DOHH2 (cell line): ENCODE measurements around the gene CLCN2.

Experiments used
- H3F3A ChIP-seq: fragments of 200-600 bp; sonication (generic), shearing (Covaris generic); 2 replicates; pipeline ENCODE4 v1.6.0; 2016; ENCODE audit warnings: antibody characterized with exemption, mild to moderate bottlenecking; ENCODE audit not compliant: control insufficient read depth, insufficient read depth
- H3K27ac ChIP-seq: fragments of 200-600 bp; sonication (generic); 2 replicates; pipeline ENCODE4 v1.5.1; 2014; ENCODE audit warnings: low read depth, mild to moderate bottlenecking, low read length, moderate library complexity
- H3K27me3 ChIP-seq: fragments of 200-600 bp; sonication (generic); 2 replicates; pipeline ENCODE4 v1.6.1; 2014; ENCODE audit warnings: mild to moderate bottlenecking, low read length, mixed read lengths; ENCODE audit not compliant: control insufficient read depth
- H3K36me3 ChIP-seq: fragments of 200-600 bp; sonication (generic); 2 replicates; pipeline ENCODE4 v1.6.1; 2014; ENCODE audit warnings: mild to moderate bottlenecking, low read length, moderate library complexity, mixed read lengths; ENCODE audit not compliant: control insufficient read depth
- H3K4me1 ChIP-seq: fragments of 200-600 bp; sonication (generic); 2 replicates; pipeline ENCODE4 v1.6.1; 2014; ENCODE audit warnings: mild to moderate bottlenecking, low read length, mixed read lengths; ENCODE audit not compliant: control insufficient read depth
- H3K4me2 ChIP-seq: fragments of 200-600 bp; sonication (generic); 2 replicates; pipeline ENCODE4 v1.6.0; 2014; ENCODE audit warnings: mild to moderate bottlenecking, low read length, moderate library complexity
- H3K4me3 ChIP-seq: fragments of 200-600 bp; sonication (generic); 2 replicates; pipeline ENCODE4 v1.5.1; 2014; ENCODE audit warnings: mild to moderate bottlenecking, low read length, mixed read lengths
- H3K79me2 ChIP-seq: fragments of 200-600 bp; sonication (generic); 2 replicates; pipeline ENCODE4 v1.6.1; 2014; ENCODE audit warnings: mild to moderate bottlenecking, low read length, mixed read lengths; ENCODE audit not compliant: control insufficient read depth
- H3K9me2 ChIP-seq: fragments of 200-600 bp; sonication (generic); replicated peaks from 2 replicates; pipeline ENCODE4 v1.6.1; 2014; ENCODE audit warnings: mild to moderate bottlenecking, low read length, mixed read lengths; ENCODE audit not compliant: control insufficient read depth
- H3K9me3 ChIP-seq: fragments of 200-600 bp; sonication (generic); 2 replicates; pipeline ENCODE4 v1.6.1; 2014; ENCODE audit warnings: antibody characterized with exemption, low read length, mixed read lengths; ENCODE audit not compliant: control insufficient read depth, insufficient read depth
- H4K20me1 ChIP-seq: fragments of 200-600 bp; sonication (generic); 2 replicates; pipeline ENCODE4 v1.6.0; 2014; ENCODE audit warnings: low read depth, mild to moderate bottlenecking, antibody characterized with exemption, low read length, moderate library complexity; ENCODE audit not compliant: control insufficient read depth, insufficient read depth
- EZH2phosphoT487 ChIP-seq: fragments of 200-600 bp; sonication (generic); IDR thresholded peaks from 2 replicates; pipeline ENCODE4 v1.6.1; 2017; ENCODE audit warnings: borderline replicate concordance, mild to moderate bottlenecking, antibody characterized with exemption, low read length, moderate library complexity, mixed read lengths
- TF ChIP-seq, protein P1 (sequence below): fragments of 200-600 bp; sonication (generic); IDR thresholded peaks from one replicate; pipeline ENCODE4 v1.5.1; 2014; ENCODE audit warnings: antibody characterized with exemption, mild to moderate bottlenecking, low read depth, low read length; ENCODE audit not compliant: poor library complexity, severe bottlenecking

Gene CLCN2

DNA sequence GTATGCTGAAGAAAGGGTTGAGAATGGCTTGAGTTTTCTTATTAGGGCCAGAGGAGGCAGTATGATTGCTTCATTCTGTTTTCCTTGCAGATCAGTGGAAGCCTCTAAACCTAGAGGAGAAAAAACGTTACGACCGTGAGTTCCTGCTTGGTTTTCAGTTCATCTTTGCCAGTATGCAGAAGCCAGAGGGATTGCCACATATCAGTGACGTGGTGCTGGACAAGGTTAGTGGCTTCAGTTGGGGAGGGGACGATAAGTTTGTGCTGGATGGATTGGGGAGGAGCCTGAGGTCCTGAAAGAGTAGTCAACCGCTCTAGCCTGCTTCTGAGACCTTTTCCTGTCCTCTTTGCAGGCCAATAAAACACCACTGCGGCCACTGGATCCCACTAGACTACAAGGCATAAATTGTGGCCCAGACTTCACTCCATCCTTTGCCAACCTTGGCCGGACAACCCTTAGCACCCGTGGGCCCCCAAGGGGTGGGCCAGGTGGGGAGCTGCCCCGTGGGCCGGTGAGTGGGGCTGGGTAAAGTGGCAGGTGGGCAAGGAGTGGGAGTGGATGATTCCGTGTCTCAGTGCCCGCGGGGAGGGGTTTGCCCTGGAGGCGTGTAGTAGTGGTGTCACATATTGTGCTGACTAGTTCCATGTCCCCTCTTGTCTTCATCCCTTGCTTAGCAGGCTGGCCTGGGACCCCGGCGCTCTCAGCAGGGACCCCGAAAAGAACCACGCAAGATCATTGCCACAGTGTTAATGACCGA lies 38.5 kb downstream of the CLCN2 start:
- H3K27me3 ChIP-seq, result no peaks in the 10 kb centered on the region
- peaks cover 2% of the 10 kb centered on the region for H3K4me1 ChIP-seq
- H3K79me2 ChIP-seq, result peaks cover 65% of the 10 kb centered on the region
- no peaks in the 10 kb centered on the region for H3K9me2 ChIP-seq
- peaks cover 30% of the 10 kb centered on the region for H4K20me1 ChIP-seq
- H3K9me3 ChIP-seq, result no peaks in the 10 kb centered on the region
- peaks cover 99% of the 10 kb centered on the region for H3K36me3 ChIP-seq
- H3K4me3 ChIP-seq, result no peak overlapping the region
- H3K4me2 ChIP-seq, result no peak overlapping the region
- no peaks in the 10 kb centered on the region; the same call in 1 of the 2 replicates for H3F3A ChIP-seq
- TF ChIP-seq, protein P1, sequence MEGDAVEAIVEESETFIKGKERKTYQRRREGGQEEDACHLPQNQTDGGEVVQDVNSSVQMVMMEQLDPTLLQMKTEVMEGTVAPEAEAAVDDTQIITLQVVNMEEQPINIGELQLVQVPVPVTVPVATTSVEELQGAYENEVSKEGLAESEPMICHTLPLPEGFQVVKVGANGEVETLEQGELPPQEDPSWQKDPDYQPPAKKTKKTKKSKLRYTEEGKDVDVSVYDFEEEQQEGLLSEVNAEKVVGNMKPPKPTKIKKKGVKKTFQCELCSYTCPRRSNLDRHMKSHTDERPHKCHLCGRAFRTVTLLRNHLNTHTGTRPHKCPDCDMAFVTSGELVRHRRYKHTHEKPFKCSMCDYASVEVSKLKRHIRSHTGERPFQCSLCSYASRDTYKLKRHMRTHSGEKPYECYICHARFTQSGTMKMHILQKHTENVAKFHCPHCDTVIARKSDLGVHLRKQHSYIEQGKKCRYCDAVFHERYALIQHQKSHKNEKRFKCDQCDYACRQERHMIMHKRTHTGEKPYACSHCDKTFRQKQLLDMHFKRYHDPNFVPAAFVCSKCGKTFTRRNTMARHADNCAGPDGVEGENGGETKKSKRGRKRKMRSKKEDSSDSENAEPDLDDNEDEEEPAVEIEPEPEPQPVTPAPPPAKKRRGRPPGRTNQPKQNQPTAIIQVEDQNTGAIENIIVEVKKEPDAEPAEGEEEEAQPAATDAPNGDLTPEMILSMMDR, result no peak
- TF ChIP-seq EZH2phosphoT487, result no peak
- no peak overlapping the region for H3K27ac ChIP-seq

DNA sequence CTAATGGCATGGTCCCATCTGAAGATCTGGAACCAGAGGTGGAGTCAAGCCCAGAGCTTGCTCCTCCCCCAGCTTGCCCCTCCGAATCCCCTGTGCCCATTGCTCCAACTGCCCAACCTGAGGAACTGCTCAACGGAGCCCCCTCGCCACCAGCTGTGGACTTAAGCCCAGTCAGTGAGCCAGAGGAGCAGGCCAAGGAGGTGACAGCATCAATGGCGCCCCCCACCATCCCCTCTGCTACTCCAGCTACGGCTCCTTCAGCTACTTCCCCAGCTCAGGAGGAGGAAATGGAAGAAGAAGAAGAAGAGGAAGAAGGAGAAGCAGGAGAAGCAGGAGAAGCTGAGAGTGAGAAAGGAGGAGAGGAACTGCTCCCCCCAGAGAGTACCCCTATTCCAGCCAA lies 39.7 kb downstream of the CLCN2 start:
- H3K9me2 ChIP-seq, result no peaks in the 10 kb centered on the region
- H3K79me2 ChIP-seq, result peaks cover 77% of the 10 kb centered on the region
- peaks cover 43% of the 10 kb centered on the region for H4K20me1 ChIP-seq
- peaks cover 99% of the 10 kb centered on the region for H3K36me3 ChIP-seq
- no peaks in the 10 kb centered on the region for H3K27me3 ChIP-seq
- no peaks in the 10 kb centered on the region for H3K9me3 ChIP-seq
- H3F3A ChIP-seq, result no peaks in the 10 kb centered on the region; the same call in 1 of the 2 replicates
- no peak overlapping the region for H3K27ac ChIP-seq
- H3K4me3 ChIP-seq, result no peak overlapping the region
- H3K4me1 ChIP-seq, result peaks cover 15% of the 10 kb centered on the region
- no peak overlapping the region for H3K4me2 ChIP-seq
- TF ChIP-seq, protein P1, result no peak
- no peak for TF ChIP-seq EZH2phosphoT487

DNA sequence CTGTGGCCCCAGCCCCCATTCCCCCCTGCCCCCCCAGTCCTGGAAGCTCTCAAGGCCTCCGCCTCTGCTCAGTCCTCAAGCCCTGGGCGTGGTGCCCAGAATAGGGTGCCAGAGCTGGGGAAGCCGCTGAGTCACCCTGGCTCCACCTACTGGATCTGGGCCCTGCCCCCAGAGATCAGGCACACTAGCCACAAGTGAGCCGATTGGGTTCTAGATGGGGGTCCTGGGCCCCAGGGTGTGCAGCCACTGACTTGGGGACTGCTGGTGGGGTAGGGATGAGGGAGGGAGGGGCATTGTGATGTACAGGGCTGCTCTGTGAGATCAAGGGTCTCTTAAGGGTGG lies 41.3 kb downstream of the CLCN2 start:
- Histone ChIP-seq H3K9me2 (no peaks in the 10 kb centered on the region), H3K4me2 (no peak overlapping the region), H4K20me1 (peaks cover 50% of the 10 kb centered on the region), H3K27me3 (no peaks in the 10 kb centered on the region), H3K9me3 (no peaks in the 10 kb centered on the region), H3K79me2 (peaks cover 83% of the 10 kb centered on the region), H3K4me3 (no peak overlapping the region), H3K27ac (no peak overlapping the region), H3F3A (no peaks in the 10 kb centered on the region; the same call in 1 of the 2 replicates), H3K4me1 (peaks cover 23% of the 10 kb centered on the region), H3K36me3 (peaks cover 99% of the 10 kb centered on the region)
- no peak for TF ChIP-seq EZH2phosphoT487
- TF ChIP-seq, protein P1, result no peak
